GM18505 (cell line): ENCODE results near the gene ERBB2.
"Not testable (repeated sequence)": the region's sequence is repeated elsewhere in the genome, so short reads cannot be mapped to it uniquely, and the experiment has no call there.

Source experiments
- ATAC-seq: cut with Tn5 transposase; IDR thresholded peaks from one replicate; pipeline ENCODE4 v1.9.1; 2021; ENCODE audit not compliant: unreplicated experiment
- POLR2A ChIP-seq: IDR thresholded peaks from 4 replicates; pipeline ENCODE4 v1.6.1; 2011; ENCODE audit warnings: borderline replicate concordance; ENCODE audit not compliant: insufficient read depth, insufficient read length; ENCODE audit errors: extremely low read depth

ERBB2 gene

GRCh38 chr17:39696731-39697130, 3.1 kb upstream of the ERBB2 start:
- ATAC-seq = no peak
- TF ChIP-seq POLR2A = no peak

- ATAC-seq = no peak
- TF ChIP-seq POLR2A = no peak
Observed at GRCh38 chr17:39697961-39698360, 1.9 kb upstream of the ERBB2 start.

GRCh38 chr17:39699157-39699817, 577 bp upstream of the ERBB2 start:
- not testable (repeated sequence) for ATAC-seq

GRCh38 chr17:39700148-39700987, 504 bp downstream of the ERBB2 start:
- no peak for ATAC-seq
- TF ChIP-seq POLR2A = no peak

GRCh38 chr17:39701012-39701783, 1.3 kb downstream of the ERBB2 start:
- no peak for ATAC-seq
- no peak for TF ChIP-seq POLR2A

- no peak for ATAC-seq
- no peak for TF ChIP-seq POLR2A
Observed at GRCh38 chr17:39701784-39702422, 2.0 kb downstream of the ERBB2 start.

- no peak for ATAC-seq
- TF ChIP-seq POLR2A = no peak
Observed at GRCh38 chr17:39702901-39703893, 3.3 kb downstream of the ERBB2 start.

GRCh38 chr17:39703913-39704312, 4.0 kb downstream of the ERBB2 start:
- TF ChIP-seq POLR2A = no peak

GRCh38 chr17:39704821-39705551, 5.1 kb downstream of the ERBB2 start:
- no peak for ATAC-seq
- no peak for TF ChIP-seq POLR2A

More at GRCh38 chr17:39703913-39704312, 4.0 kb downstream of the ERBB2 start:
- ATAC-seq = no peak

- ATAC-seq = no peak
Observed at GRCh38 chr17:39705786-39706348, 6.0 kb downstream of the ERBB2 start.

GRCh38 chr17:39706383-39706782, 6.5 kb downstream of the ERBB2 start:
- TF ChIP-seq POLR2A = no peak
- ATAC-seq = no peak

More at GRCh38 chr17:39705786-39706348, 6.0 kb downstream of the ERBB2 start:
- TF ChIP-seq POLR2A = no peak
